Skin epidermis (tissue), 12 donors: Measurements from ENCODE around the gene STX1A.
A peak's percentile ranks its signal among the peaks of the same experiment; 100 is the strongest.
"Not testable (repeated sequence)": the region's sequence is repeated elsewhere in the genome, so short reads cannot be mapped to it uniquely, and the experiment has no call there.

Experiments
- H3K27ac ChIP-seq, 21 experiments: fragments of 200-600 bp; sonication (generic) in 11 of 21; one replicate each; pipeline ENCODE4 v1.5.0; 2020; ENCODE audit warnings: mild to moderate bottlenecking in 3 of 21, inconsistent platforms in 2 of 21, moderate library complexity in 2 of 21
- H3K4me3 ChIP-seq, 7 experiments: fragments of 200-600 bp; sonication (generic) in 2 of 7; one replicate each; pipeline ENCODE4 v1.5.0; 2020; ENCODE audit warnings: inconsistent platforms in 2 of 7, mild to moderate bottlenecking in 2 of 7, moderate library complexity in 1 of 7

The STX1A gene

DNA sequence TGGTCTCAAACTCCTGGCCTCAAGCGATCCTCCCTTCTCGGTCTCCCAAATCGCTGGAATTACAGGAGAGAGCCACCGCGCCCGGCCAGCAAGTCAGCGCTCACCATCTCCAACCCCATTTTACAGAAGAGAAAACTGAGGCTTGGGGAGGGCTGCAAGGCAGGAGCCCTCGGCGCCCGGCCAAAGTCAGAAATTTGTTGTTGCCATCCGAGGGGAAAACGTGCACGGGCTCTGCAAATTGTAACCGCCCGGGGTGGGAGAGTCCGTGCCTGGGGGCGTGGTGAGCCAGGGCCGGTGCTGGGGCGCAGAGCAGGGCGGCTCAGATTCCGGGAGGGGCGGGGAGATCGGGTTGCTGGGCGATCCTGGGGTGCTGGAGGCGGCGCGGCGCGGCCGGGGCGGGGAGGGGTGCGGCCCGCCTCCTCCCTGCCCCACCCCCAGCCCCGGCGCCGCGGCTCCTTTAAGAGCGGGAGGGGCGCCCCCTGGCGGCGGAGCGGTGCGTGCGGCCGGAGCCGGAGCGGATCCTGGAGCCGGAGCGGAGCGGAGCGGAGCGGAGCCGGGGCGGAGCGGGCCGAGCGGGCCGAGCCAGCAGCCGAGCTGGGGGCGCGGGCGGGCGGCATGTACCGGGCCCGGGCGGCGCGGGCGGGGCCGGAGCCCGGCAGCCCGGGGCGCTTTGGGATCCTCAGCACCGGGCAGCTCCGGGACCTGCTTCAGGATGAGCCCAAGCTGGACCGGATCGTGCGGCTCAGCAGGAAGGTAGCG, 51.9 kb downstream of the STX1A start, which contains the start of gene VPS37D:
TSS of gene VPS37D (plus strand) at position 488 of the 759 bp plus-strand sequence. CDS start at position 616, 128 bp downstream.
- Histone ChIP-seq H3K27ac (peak within 1 kb of the TSS in 9 of 21 experiments; percentile 5 to 74 (median 45)), H3K4me3 (peak within 1 kb of the TSS; percentile 28 to 64 (median 46))

DNA sequence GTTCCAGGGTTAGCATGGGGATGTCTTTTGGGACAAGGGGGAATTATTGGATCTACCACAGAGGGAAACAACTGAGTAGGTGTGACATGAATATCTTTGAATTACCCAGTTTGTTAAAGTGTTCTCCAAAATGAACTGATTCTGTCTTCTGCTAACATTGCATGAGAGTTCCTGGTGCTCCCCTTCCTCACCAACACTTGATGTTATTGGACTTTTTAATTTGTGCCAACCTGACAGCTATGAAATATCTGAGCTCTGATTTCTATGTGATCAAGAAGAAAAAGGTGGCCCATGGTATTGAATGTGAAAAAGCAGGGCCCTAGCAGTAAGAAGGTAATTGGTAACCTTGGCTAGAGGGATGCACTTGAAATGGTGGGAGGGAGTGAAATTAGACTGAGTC, 56.4 kb downstream of the STX1A start:
- Histone ChIP-seq H3K27ac (no peak overlapping the region), H3K4me3 (no peak overlapping the region)

DNA sequence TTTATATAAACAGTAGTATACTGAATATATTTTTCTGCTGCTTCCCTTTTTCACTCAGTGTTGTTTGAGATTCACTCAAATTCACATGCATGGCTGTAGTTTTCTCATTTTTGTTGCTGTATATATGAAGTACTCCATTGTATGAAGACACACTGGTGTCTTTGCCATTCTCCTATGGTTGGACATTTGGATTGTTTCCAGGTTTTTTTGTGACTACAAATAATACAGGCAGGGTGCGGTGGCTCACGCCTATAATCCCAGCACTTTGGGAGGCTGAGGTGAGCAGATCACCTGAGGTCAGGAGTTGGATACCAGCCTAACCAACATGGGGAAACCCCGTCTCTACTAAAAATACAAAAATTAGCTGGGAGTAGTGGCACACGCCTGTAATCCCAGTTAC, 58.9 kb downstream of the STX1A start:
- H3K4me3 ChIP-seq, H3K27ac ChIP-seq: not testable (repeated sequence)

GRCh38 chr7:73659983-73660382, 59.5 kb downstream of the STX1A start:
- Histone ChIP-seq H3K4me3 (no peak overlapping the region), H3K27ac (no peak overlapping the region)

DNA sequence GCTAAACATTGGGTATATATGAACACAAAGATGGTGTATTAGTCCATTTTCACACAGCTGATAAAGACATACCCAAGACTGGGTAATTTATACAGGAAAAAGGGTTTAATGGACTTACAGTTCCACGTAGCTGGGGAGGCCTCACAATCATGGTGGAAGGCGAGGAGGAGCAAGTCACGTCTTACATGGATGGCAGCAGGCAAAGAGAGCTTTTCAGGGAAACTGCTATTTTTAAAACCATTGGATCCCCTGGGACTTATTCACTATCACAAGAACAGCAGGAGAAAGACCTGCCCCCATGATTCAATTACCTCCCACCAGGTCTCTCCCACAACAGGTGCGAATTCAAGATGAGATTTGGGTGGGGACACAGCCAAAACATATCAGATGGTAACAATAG, 64.2 kb downstream of the STX1A start:
- H3K4me3 ChIP-seq, H3K27ac ChIP-seq: not testable (repeated sequence)

- H3K4me3 ChIP-seq: no peak overlapping the region
- no peak overlapping the region for H3K27ac ChIP-seq
These were observed 66.9 kb downstream of the STX1A start for GRCh38 chr7:73652541-73652949.

DNA sequence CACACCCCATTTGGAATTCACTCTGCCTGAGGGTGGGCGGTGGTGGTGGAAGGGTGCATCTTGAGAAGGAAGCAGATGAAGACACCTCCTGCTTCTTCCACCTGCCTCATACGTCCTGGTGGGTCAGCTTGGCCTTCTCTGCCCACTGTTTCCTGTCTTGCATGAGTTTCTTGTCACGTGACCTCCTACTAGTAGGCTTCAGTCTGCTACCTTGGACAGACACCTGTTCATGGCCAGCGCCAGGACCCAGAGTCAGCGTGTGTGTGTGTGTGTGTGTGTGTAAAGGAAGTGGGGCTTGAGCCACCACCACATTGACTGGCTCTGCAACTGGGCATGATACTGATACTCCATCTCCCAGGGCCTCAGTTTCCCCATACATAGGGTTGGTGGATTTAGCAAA, 68.9 kb downstream of the STX1A start:
- Histone ChIP-seq H3K4me3 (no peak overlapping the region), H3K27ac (no peak overlapping the region)

DNA sequence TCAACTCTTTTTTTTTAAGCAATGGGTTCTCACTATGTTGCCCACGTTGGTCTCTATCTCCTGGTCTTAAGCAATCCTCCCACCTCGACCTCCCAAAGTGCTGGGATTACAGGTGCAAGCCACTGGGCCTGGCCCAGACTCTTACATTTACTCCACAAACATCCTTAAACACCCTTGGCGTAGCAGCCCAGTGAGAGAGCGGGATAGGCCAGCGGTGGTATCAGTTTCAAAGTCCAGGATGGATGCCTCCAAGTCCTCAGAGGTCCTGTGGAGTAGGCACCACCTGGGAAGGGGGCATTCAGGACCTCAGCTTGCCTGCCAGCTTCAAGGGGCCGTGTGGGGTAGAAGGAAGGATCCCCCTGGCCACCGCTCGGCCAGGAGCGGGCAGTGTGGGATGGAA, 69.9 kb downstream of the STX1A start:
- Histone ChIP-seq H3K4me3 (no peak overlapping the region), H3K27ac (no peak overlapping the region)
